ENCODE measurements around the gene SLC44A4.

GRCh38 chr6:31847276-31847978 is 31.4 kb downstream of the SLC44A4 start:
- TF ChIP-seq CTCF (IDR thresholded peaks at IDR 0.05; ENCODE audit: low read length) (no peak), EZH2 (IDR thresholded peaks at IDR 0.05; ENCODE audit: borderline replicate concordance, low read length) (no peak)

Data from OCI-LY1 (cell line).